ENCODE measurements around the gene EMC10. TPM values are rescaled to one million over a fixed set of nuclear protein-coding genes. Genes with fewer than 3 reads are reported as not detected.
A peak's percentile ranks its signal among the peaks of the same experiment; 100 is the strongest.

EMC10 gene
- total RNA-seq, 6 experiments from 2014 or later, result 49.1 to 113 (median 55.2) TPM

DNA sequence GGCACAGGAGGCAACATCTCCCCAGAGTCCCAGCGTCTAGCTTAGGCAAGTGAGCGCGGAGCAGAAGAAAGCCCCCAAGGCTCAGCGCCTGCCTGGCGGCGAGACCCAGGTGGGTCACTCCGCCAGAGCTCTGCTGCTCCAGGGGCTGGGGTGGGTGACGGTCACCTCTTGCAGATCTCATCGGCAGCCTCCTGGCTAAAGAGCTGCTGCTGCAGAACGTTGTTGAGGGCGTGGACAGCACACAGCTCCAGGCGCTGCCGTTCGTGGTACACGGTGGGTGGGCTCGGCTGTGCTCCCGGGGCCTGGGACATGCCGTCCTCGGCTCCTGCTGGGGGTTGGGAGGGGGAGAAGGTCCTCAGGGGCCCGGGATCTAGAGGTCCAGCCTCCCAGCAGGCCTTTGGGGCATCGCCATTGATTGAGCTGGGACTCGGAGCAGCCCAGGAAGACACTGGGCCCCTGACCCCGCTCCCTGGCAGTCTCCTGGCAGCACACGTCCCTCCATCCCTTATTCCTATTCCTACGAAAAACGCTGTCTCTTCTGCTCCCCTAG is 33.9 kb downstream of the EMC10 start:
- peaks cover 11% of the 10 kb centered on the region for H3K27me3 Mint-ChIP-seq (ENCODE audit: insufficient read depth)
- peak overlapping the region; percentile 100 for H3K4me3 Mint-ChIP-seq
- TF ChIP-seq, protein P1, sequence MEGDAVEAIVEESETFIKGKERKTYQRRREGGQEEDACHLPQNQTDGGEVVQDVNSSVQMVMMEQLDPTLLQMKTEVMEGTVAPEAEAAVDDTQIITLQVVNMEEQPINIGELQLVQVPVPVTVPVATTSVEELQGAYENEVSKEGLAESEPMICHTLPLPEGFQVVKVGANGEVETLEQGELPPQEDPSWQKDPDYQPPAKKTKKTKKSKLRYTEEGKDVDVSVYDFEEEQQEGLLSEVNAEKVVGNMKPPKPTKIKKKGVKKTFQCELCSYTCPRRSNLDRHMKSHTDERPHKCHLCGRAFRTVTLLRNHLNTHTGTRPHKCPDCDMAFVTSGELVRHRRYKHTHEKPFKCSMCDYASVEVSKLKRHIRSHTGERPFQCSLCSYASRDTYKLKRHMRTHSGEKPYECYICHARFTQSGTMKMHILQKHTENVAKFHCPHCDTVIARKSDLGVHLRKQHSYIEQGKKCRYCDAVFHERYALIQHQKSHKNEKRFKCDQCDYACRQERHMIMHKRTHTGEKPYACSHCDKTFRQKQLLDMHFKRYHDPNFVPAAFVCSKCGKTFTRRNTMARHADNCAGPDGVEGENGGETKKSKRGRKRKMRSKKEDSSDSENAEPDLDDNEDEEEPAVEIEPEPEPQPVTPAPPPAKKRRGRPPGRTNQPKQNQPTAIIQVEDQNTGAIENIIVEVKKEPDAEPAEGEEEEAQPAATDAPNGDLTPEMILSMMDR (IDR thresholded peaks at IDR 0.05), result no peak
- no peaks in the 10 kb centered on the region for H3K36me3 Mint-ChIP-seq (ENCODE audit: low read depth)
- H3K27ac Mint-ChIP-seq, result peak overlapping the region; percentile 98
- no peak for DNase-seq
- no peaks in the 10 kb centered on the region for H3K9me3 Mint-ChIP-seq
- H3K4me1 Mint-ChIP-seq (ENCODE audit: low read depth), result peaks cover 12% of the 10 kb centered on the region

DNA sequence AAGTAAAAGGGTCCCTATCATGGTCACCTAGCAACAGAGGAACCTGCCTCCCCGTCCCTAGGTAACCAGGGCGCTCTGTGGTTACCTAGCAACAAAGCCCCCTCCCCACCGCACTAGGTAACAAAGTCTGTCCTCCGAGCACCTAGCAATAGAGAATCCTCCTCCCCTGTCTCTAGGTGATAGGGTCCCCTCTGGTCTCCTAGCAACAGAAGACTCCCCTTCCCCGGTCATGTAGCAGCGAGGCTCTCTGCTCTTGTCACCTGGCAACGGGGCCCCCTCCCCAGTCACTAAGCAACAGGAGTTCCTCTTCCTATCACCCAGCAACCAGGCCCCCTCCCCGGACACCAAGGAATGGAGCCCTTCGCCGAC is 34.4 kb downstream of the EMC10 start:
- Mint-ChIP-seq H3K4me1 (ENCODE audit: low read depth) (peaks cover 12% of the 10 kb centered on the region), H3K4me3 (peak overlapping the region; percentile 100), H3K27ac (peak overlapping the region; percentile 98), H3K9me3 (no peaks in the 10 kb centered on the region), H3K27me3 (ENCODE audit: insufficient read depth) (peaks cover 11% of the 10 kb centered on the region), H3K36me3 (ENCODE audit: low read depth) (no peaks in the 10 kb centered on the region)
- DNase-seq, result no peak
- TF ChIP-seq, protein P1 (IDR thresholded peaks at IDR 0.05), result no peak

- Mint-ChIP-seq H3K9me3 (no peaks in the 10 kb centered on the region), H3K27ac (peak within 1 kb of the TSS; percentile 98), H3K4me3 (peak within 1 kb of the TSS; percentile 100), H3K27me3 (ENCODE audit: insufficient read depth) (peaks cover 11% of the 10 kb centered on the region), H3K36me3 (ENCODE audit: low read depth) (no peaks in the 10 kb centered on the region), H3K4me1 (ENCODE audit: low read depth) (peaks cover 12% of the 10 kb centered on the region)
- peak; percentile 99 for DNase-seq
- TF ChIP-seq, protein P1 (IDR thresholded peaks at IDR 0.05), result peak; percentile 15; the same call in 1 of the 2 replicates
Observed at GRCh38 chr19:50511069-50511822, 34.9 kb downstream of the EMC10 start, which contains the start of gene JOSD2. Gene JOSD2 (minus strand): TSS chr19:50511191. CDS start chr19:50510431, 760 bp downstream.

DNA sequence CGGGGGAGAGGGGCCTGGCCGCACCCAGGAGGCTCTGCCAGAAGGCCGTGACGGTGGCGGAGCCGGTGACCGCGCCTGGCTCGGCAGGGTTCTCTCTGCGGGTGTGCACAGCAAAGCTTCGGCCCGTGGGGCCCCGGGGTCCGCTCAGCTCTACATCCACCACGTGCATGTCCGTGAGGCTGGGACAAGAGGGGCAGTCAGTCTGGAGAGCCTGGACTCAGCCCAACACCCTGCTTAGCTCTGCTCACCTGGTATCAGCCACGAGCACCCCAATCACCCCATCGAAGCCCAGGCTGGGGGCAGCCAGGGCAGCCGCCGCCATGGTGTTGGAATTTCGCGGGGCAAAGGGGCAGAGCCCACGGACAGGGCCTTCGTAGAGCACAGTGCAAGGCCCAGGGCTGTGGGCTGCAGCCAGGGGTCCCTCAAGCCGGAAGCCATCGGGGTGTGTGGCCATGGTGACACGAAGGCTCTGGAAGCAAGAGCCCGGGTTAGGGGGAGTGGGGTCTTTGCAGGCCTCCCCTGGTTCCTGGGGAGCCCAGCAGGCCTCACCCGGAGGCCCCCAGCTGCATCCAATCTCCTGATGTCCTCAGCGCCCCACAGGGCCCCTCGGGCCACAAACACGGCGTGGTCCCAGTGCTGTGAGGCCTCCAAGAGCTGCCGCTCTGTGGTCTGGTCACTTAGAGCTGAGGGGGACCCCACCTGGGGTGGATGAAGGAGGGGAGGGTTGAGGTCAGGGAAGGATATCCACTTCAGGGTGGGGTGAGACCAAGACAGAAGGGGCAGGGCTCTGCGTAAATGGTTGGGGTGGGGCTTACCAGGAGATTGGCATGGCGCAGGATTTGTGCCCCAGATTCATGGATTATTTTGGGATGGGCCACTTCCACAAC is 36.0 kb downstream of the EMC10 start:
- Mint-ChIP-seq H3K4me3 (peak overlapping the region; percentile 100; the same call in 1 of the 2 replicates), H3K4me1 (ENCODE audit: low read depth) (peaks cover 12% of the 10 kb centered on the region), H3K27ac (peak overlapping the region; percentile 98; the same call in 1 of the 2 replicates), H3K27me3 (ENCODE audit: insufficient read depth) (peaks cover 11% of the 10 kb centered on the region), H3K36me3 (ENCODE audit: low read depth) (no peaks in the 10 kb centered on the region), H3K9me3 (no peaks in the 10 kb centered on the region)
- TF ChIP-seq, protein P1 (IDR thresholded peaks at IDR 0.05), result no peak
- no peak for DNase-seq

GRCh38 chr19:50512999-50513745 is 36.9 kb downstream of the EMC10 start:
- Mint-ChIP-seq H3K4me1 (ENCODE audit: low read depth) (peaks cover 12% of the 10 kb centered on the region), H3K27ac (no peak overlapping the region), H3K36me3 (ENCODE audit: low read depth) (no peaks in the 10 kb centered on the region), H3K4me3 (no peak overlapping the region), H3K27me3 (ENCODE audit: insufficient read depth) (peaks cover 11% of the 10 kb centered on the region), H3K9me3 (no peaks in the 10 kb centered on the region)
- TF ChIP-seq, protein P1 (IDR thresholded peaks at IDR 0.05), result no peak
- DNase-seq, result no peak
